Measurements from ENCODE around the gene KLK11. TPM values are rescaled to one million over a fixed set of nuclear protein-coding genes. Genes with fewer than 3 reads are reported as not detected.

The KLK11 gene
- total RNA-seq, 1 donor from 2014 or later: not detected

- H3K9me3 ChIP-seq (ENCODE audit: insufficient read depth, low read depth, low read length): no peaks in the 10 kb centered on the region
- no peaks in the 10 kb centered on the region for H3K36me3 Mint-ChIP-seq (ENCODE audit: low read depth, unreplicated experiment)
- H3K4me1 ChIP-seq (ENCODE audit: insufficient read depth, low read length): no peaks in the 10 kb centered on the region
- H3K9me3 Mint-ChIP-seq (ENCODE audit: unreplicated experiment): peaks cover 11% of the 10 kb centered on the region
- H2AFZ ChIP-seq (ENCODE audit: low read depth, low read length): no peak overlapping the region
- no peak overlapping the region for H3K4me2 ChIP-seq (ENCODE audit: low read length)
- TF ChIP-seq EZH2 (IDR thresholded peaks at IDR 0.05; ENCODE audit: insufficient read depth, low read length) (no peak), CTCF (IDR thresholded peaks at IDR 0.05; ENCODE audit: insufficient read depth, low read depth, low read length) (no peak)
- H3K79me2 ChIP-seq (ENCODE audit: insufficient read depth, low read length): no peaks in the 10 kb centered on the region
- no peaks in the 10 kb centered on the region for H4K20me1 ChIP-seq (ENCODE audit: insufficient read depth, low read length)
- peaks cover 5% of the 10 kb centered on the region for H3K27me3 ChIP-seq (ENCODE audit: insufficient read depth, low read length)
- DNase-seq (ENCODE audit: low read depth) (no peak), FAIRE-seq (no peak)
- H3K27me3 Mint-ChIP-seq (ENCODE audit: low read depth, unreplicated experiment): peaks cover 57% of the 10 kb centered on the region
- H3K36me3 ChIP-seq (ENCODE audit: insufficient read depth, low read length): no peaks in the 10 kb centered on the region
- no peak overlapping the region for H3K27ac ChIP-seq (ENCODE audit: low read depth, low read length)
- no peak overlapping the region for H3K4me3 ChIP-seq (ENCODE audit: insufficient read depth, low read depth, low read length)
- H3K4me1 Mint-ChIP-seq (ENCODE audit: low read depth, unreplicated experiment): peaks cover 5% of the 10 kb centered on the region
- H3K27ac Mint-ChIP-seq (ENCODE audit: unreplicated experiment): peak overlapping the region; percentile 87
- H3K4me3 Mint-ChIP-seq (ENCODE audit: unreplicated experiment): no peak overlapping the region
- no peak overlapping the region for H3K9ac ChIP-seq (ENCODE audit: low read length)
Measured at GRCh38 chr19:51015691-51016267, 10.6 kb downstream of the KLK11 start.

GRCh38 chr19:51014242-51014641 lies 12.2 kb downstream of the KLK11 start:
- Mint-ChIP-seq H3K36me3 (ENCODE audit: low read depth, unreplicated experiment) (no peaks in the 10 kb centered on the region), H3K27ac (ENCODE audit: unreplicated experiment) (no peak overlapping the region), H3K27me3 (ENCODE audit: low read depth, unreplicated experiment) (peaks cover 62% of the 10 kb centered on the region), H3K9me3 (ENCODE audit: unreplicated experiment) (peaks cover 11% of the 10 kb centered on the region), H3K4me3 (ENCODE audit: unreplicated experiment) (no peak overlapping the region), H3K4me1 (ENCODE audit: low read depth, unreplicated experiment) (peaks cover 5% of the 10 kb centered on the region)
- H3K36me3 ChIP-seq (ENCODE audit: insufficient read depth, low read length): no peaks in the 10 kb centered on the region
- no peak overlapping the region for H3K4me3 ChIP-seq (ENCODE audit: insufficient read depth, low read depth, low read length)
- DNase-seq (ENCODE audit: low read depth): no peak
- no peaks in the 10 kb centered on the region for H4K20me1 ChIP-seq (ENCODE audit: insufficient read depth, low read length)
- no peak overlapping the region for H3K27ac ChIP-seq (ENCODE audit: low read depth, low read length)
- no peaks in the 10 kb centered on the region for H3K4me1 ChIP-seq (ENCODE audit: insufficient read depth, low read length)
- no peak overlapping the region for H3K9ac ChIP-seq (ENCODE audit: low read length)
- no peak for TF ChIP-seq EZH2 (IDR thresholded peaks at IDR 0.05; ENCODE audit: insufficient read depth, low read length)
- TF ChIP-seq CTCF (IDR thresholded peaks at IDR 0.05; ENCODE audit: insufficient read depth, low read depth, low read length): no peak
- no peaks in the 10 kb centered on the region for H3K9me3 ChIP-seq (ENCODE audit: insufficient read depth, low read depth, low read length)
- no peak overlapping the region for H2AFZ ChIP-seq (ENCODE audit: low read depth, low read length)
- no peaks in the 10 kb centered on the region for H3K79me2 ChIP-seq (ENCODE audit: insufficient read depth, low read length)
- no peak overlapping the region for H3K4me2 ChIP-seq (ENCODE audit: low read length)
- H3K27me3 ChIP-seq (ENCODE audit: insufficient read depth, low read length): peaks cover 5% of the 10 kb centered on the region
- FAIRE-seq: no peak

- H3K9me3 Mint-ChIP-seq (ENCODE audit: unreplicated experiment): peaks cover 9% of the 10 kb centered on the region
- H3K9ac ChIP-seq (ENCODE audit: low read length): no peak overlapping the region
- peaks cover 3% of the 10 kb centered on the region for H3K4me1 Mint-ChIP-seq (ENCODE audit: low read depth, unreplicated experiment)
- H3K27ac Mint-ChIP-seq (ENCODE audit: unreplicated experiment): no peak overlapping the region
- TF ChIP-seq EZH2 (IDR thresholded peaks at IDR 0.05; ENCODE audit: insufficient read depth, low read length) (no peak), CTCF (IDR thresholded peaks at IDR 0.05; ENCODE audit: insufficient read depth, low read depth, low read length) (no peak)
- H3K36me3 Mint-ChIP-seq (ENCODE audit: low read depth, unreplicated experiment): no peaks in the 10 kb centered on the region
- no peak overlapping the region for H3K4me3 Mint-ChIP-seq (ENCODE audit: unreplicated experiment)
- H3K4me3 ChIP-seq (ENCODE audit: insufficient read depth, low read depth, low read length): no peak overlapping the region
- H4K20me1 ChIP-seq (ENCODE audit: insufficient read depth, low read length): no peaks in the 10 kb centered on the region
- H3K36me3 ChIP-seq (ENCODE audit: insufficient read depth, low read length): no peaks in the 10 kb centered on the region
- H2AFZ ChIP-seq (ENCODE audit: low read depth, low read length): no peak overlapping the region
- H3K4me2 ChIP-seq (ENCODE audit: low read length): no peak overlapping the region
- FAIRE-seq: no peak
- H3K27me3 Mint-ChIP-seq (ENCODE audit: low read depth, unreplicated experiment): peaks cover 57% of the 10 kb centered on the region
- H3K9me3 ChIP-seq (ENCODE audit: insufficient read depth, low read depth, low read length): no peaks in the 10 kb centered on the region
- no peak overlapping the region for H3K27ac ChIP-seq (ENCODE audit: low read depth, low read length)
- peaks cover 5% of the 10 kb centered on the region for H3K27me3 ChIP-seq (ENCODE audit: insufficient read depth, low read length)
- DNase-seq (ENCODE audit: low read depth): no peak
- H3K79me2 ChIP-seq (ENCODE audit: insufficient read depth, low read length): no peaks in the 10 kb centered on the region
- H3K4me1 ChIP-seq (ENCODE audit: insufficient read depth, low read length): no peaks in the 10 kb centered on the region
Measured at GRCh38 chr19:51012661-51013190, 13.7 kb downstream of the KLK11 start.
